ENCODE results near the gene MAP3K4. TPM values are rescaled to one million over a fixed set of nuclear protein-coding genes. Genes with fewer than 3 reads are reported as not detected.

The MAP3K4 gene, protein sequence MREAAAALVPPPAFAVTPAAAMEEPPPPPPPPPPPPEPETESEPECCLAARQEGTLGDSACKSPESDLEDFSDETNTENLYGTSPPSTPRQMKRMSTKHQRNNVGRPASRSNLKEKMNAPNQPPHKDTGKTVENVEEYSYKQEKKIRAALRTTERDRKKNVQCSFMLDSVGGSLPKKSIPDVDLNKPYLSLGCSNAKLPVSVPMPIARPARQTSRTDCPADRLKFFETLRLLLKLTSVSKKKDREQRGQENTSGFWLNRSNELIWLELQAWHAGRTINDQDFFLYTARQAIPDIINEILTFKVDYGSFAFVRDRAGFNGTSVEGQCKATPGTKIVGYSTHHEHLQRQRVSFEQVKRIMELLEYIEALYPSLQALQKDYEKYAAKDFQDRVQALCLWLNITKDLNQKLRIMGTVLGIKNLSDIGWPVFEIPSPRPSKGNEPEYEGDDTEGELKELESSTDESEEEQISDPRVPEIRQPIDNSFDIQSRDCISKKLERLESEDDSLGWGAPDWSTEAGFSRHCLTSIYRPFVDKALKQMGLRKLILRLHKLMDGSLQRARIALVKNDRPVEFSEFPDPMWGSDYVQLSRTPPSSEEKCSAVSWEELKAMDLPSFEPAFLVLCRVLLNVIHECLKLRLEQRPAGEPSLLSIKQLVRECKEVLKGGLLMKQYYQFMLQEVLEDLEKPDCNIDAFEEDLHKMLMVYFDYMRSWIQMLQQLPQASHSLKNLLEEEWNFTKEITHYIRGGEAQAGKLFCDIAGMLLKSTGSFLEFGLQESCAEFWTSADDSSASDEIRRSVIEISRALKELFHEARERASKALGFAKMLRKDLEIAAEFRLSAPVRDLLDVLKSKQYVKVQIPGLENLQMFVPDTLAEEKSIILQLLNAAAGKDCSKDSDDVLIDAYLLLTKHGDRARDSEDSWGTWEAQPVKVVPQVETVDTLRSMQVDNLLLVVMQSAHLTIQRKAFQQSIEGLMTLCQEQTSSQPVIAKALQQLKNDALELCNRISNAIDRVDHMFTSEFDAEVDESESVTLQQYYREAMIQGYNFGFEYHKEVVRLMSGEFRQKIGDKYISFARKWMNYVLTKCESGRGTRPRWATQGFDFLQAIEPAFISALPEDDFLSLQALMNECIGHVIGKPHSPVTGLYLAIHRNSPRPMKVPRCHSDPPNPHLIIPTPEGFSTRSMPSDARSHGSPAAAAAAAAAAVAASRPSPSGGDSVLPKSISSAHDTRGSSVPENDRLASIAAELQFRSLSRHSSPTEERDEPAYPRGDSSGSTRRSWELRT (N-terminal part only)
- total RNA-seq, result 21.4 and 28.6 TPM in 2 replicates

GRCh38 chr6:160991406-160992060, at the start of gene MAP3K4:
MAP3K4 (plus strand) TSS chr6:160991769; CDS start chr6:160991932, 163 bp downstream.

Data from smooth muscle cell of the umbilical artery (primary cell).